IPS-18a (cell line): ENCODE measurements around the gene HGD.

Source experiments
- H3K27ac ChIP-seq: one replicate; pipeline ENCODE4 v1.5.1; 2013; ENCODE audit warnings: low read length
- H3K27me3 ChIP-seq: one replicate; pipeline ENCODE4 v1.6.1; 2013; ENCODE audit warnings: mild to moderate bottlenecking, low read length; ENCODE audit not compliant: control insufficient read depth, insufficient read depth
- H3K36me3 ChIP-seq: one replicate; pipeline ENCODE4 v1.6.1; 2013; ENCODE audit warnings: low read depth, low read length; ENCODE audit not compliant: control insufficient read depth
- H3K4me1 ChIP-seq: one replicate; pipeline ENCODE4 v1.6.1; 2013; ENCODE audit warnings: low read depth, low read length; ENCODE audit not compliant: control insufficient read depth
- H3K4me3 ChIP-seq: one replicate; pipeline ENCODE4 v1.5.1; 2013; ENCODE audit warnings: low read length
- H3K9ac ChIP-seq: one replicate; pipeline ENCODE4 v1.6.1; 2013; ENCODE audit warnings: mild to moderate bottlenecking, low read length, moderate library complexity
- H3K9me3 ChIP-seq: one replicate; pipeline ENCODE4 v1.6.1; 2013; ENCODE audit warnings: low read depth, low read length; ENCODE audit not compliant: control insufficient read depth

The HGD gene

DNA sequence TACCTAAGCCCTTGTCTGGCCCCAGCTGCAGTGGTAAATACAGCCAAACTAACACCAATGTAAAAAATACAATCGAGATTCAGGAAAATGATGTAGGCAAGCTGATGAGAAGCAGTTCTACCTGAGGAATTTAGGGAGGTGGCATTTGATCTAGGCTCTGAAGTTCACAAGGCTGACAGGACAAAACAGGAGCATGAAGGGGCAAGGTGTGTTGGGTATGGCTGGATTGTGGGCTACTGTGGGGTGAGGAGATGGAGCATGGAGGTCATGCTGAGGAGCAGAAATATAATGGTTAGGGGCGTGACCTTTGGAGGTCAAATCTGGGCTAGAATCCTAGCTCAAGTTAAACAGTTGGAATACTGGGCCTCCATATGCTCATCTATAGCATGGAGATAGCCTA lies 79.4 kb downstream of the HGD start:
- H3K27me3 ChIP-seq = no peaks in the 10 kb centered on the region
- peaks cover under 1% of the 10 kb centered on the region for H3K4me1 ChIP-seq
- H3K36me3 ChIP-seq = peaks cover 41% of the 10 kb centered on the region
- no peaks in the 10 kb centered on the region for H3K9me3 ChIP-seq
- H3K9ac ChIP-seq = no peak overlapping the region
- no peak overlapping the region for H3K4me3 ChIP-seq
- no peak overlapping the region for H3K27ac ChIP-seq

DNA sequence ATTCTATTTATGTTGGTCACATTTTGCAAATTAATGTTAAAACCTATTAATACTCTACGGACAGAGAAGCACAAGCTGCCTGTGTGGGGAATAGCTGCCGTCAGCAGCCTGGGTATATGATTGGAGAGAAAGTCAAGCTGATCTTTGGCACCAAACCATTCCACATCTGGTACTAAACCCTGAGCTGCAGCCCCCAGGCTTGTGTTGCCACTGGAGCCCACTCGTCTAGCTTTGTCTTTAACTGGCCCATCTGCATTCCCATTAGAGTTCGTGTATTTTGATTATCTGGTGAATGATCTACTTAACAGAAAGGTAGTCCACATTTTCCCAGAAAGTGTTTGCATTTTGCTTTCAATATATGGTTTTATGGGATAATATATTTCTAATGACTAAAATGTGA lies 80.5 kb downstream of the HGD start:
- Histone ChIP-seq H3K36me3 (peaks cover 44% of the 10 kb centered on the region), H3K9me3 (no peaks in the 10 kb centered on the region), H3K27ac (no peak overlapping the region), H3K4me1 (peaks cover 7% of the 10 kb centered on the region), H3K4me3 (no peak overlapping the region), H3K9ac (no peak overlapping the region), H3K27me3 (no peaks in the 10 kb centered on the region)

DNA sequence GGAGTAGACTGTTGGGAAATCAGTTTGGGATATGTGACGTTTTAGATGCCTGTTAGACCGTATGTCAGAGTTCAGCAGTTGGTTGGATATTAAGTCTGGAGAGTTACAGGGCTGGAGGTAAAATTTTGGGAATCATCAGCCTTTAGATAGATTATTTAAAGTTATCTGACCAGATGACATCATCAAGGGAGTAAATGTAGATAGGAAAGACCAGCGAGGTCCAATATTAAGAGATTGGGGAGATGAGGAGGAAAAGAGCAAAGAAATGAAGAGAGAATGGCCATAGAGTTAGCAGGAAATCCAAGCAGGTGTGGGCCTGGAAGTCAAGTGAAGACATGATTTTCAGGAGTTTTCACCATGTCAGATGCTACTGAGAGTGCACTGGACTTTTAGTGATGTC lies 82.8 kb downstream of the HGD start:
- no peak overlapping the region for H3K27ac ChIP-seq
- no peak overlapping the region for H3K4me3 ChIP-seq
- H3K9me3 ChIP-seq = no peaks in the 10 kb centered on the region
- no peaks in the 10 kb centered on the region for H3K27me3 ChIP-seq
- peaks cover 14% of the 10 kb centered on the region for H3K4me1 ChIP-seq
- H3K9ac ChIP-seq = no peak overlapping the region
- H3K36me3 ChIP-seq = peaks cover 44% of the 10 kb centered on the region

DNA sequence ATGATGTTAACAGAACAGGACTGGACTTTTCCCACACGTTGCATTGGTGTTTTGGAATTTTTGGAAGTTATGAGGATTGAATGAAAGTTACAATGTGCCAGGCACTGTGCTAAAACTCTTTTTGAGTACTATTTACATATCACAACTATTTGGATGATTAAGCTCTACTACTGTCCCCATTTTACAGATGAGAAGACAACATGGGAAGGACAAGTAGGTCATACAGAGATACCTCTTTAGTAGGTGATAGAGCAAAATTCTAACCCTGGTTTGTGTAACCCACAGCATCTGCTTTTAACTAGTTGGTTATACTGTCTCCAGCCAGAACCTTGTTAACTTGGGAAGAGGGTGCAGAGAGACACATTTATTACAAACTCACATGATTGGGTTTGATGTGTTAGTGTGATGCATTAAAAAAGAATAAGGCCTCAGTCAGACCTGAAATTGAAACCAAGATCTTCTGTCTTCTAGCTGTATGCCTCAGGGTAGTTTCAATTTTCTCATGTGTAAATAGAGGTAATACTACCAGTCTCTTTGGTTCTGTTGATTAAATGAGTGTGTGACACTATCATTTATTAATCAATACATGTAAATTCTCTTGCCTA lies 84.5 kb downstream of the HGD start:
- Histone ChIP-seq H3K9ac (peak overlapping the region; percentile 97), H3K9me3 (no peaks in the 10 kb centered on the region), H3K36me3 (peaks cover 42% of the 10 kb centered on the region), H3K27me3 (no peaks in the 10 kb centered on the region), H3K27ac (no peak overlapping the region), H3K4me3 (peak overlapping the region; percentile 99), H3K4me1 (peaks cover 14% of the 10 kb centered on the region)

DNA sequence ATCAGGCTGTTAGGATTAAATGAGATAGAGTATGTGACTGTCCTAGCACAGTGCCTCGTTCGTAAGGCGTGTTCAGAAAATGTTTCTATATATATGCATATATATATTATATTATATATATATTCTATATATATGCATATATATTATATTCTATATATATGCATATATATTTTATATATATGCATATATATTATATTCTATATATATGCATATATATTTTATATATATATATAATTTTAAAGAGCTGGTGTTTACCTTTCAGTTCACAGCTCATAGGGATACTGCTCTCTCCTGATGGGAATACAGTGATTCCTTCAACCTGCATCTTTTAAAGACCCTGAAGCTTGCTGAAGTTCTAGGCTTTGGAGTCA lies 85.2 kb downstream of the HGD start:
- H3K4me3 ChIP-seq = peak overlapping the region; percentile 99
- H3K9me3 ChIP-seq = no peaks in the 10 kb centered on the region
- peaks cover 35% of the 10 kb centered on the region for H3K36me3 ChIP-seq
- no peaks in the 10 kb centered on the region for H3K27me3 ChIP-seq
- peak overlapping the region; percentile 97 for H3K9ac ChIP-seq
- peak overlapping the region; percentile 98 for H3K27ac ChIP-seq
- H3K4me1 ChIP-seq = peaks cover 14% of the 10 kb centered on the region

DNA sequence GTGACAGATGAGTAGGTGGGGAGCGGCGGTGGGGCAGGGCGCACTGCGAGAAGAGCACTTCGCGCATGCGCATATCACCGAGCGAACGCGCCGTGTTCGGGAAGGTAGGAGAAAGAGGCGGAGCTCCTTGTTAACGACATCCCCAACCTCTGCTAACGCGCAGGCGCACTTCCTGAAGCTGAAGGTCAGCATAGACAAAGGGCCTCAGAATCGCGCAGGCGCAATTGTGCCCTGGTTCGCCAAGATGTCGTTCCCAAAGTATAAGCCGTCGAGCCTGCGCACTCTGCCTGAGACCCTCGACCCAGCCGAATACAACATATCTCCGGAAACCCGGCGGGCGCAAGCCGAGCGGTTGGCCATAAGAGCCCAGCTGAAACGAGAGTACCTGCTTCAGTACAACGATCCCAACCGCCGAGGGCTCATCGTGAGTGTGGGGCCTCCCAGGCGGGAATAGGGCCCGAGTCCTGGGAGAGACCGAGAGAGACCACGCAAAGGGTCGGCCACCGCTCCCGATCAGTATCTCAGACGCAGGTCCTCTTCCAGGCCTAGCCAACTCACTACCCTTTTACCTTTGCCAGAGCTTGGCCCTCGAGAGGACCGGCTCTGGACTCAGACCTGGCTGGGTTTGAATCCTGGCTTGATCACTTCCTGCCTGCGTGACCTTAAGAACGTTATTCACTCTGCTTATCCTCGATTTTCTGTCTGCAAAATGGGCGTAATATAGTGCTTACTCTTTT lies 85.8 kb downstream of the HGD start, which contains the start of gene NDUFB4:
Gene NDUFB4, plus strand, starts transcription at position 221 of the 737 bp plus-strand sequence. Its CDS starts 24 bp downstream, at position 245.
- Histone ChIP-seq H3K27me3 (no peaks in the 10 kb centered on the region), H3K9ac (peak within 1 kb of the TSS; percentile 97), H3K4me1 (peaks cover 14% of the 10 kb centered on the region), H3K4me3 (peak within 1 kb of the TSS; percentile 99), H3K9me3 (no peaks in the 10 kb centered on the region), H3K36me3 (peaks cover 29% of the 10 kb centered on the region), H3K27ac (peak within 1 kb of the TSS; percentile 98)

DNA sequence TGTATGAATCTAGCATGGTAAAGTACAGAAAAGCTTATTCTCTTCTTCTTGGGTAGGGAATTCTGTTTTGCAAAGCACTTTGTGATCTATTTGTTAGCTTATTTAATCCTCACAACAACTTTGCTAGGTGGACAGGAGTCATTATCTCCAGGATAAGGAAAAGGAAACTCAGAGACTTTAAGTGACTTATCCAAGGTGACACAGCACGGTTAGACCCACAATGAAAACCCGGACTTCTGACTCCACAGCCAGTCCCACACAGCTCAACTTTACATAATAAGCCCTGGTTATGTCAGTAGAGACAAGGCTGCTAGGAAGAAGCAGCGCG lies 86.3 kb downstream of the HGD start:
- H3K4me3 ChIP-seq = peak overlapping the region; percentile 99
- no peak overlapping the region for H3K9ac ChIP-seq
- H3K27ac ChIP-seq = no peak overlapping the region
- H3K27me3 ChIP-seq = no peaks in the 10 kb centered on the region
- no peaks in the 10 kb centered on the region for H3K9me3 ChIP-seq
- H3K4me1 ChIP-seq = peaks cover 14% of the 10 kb centered on the region
- peaks cover 24% of the 10 kb centered on the region for H3K36me3 ChIP-seq

DNA sequence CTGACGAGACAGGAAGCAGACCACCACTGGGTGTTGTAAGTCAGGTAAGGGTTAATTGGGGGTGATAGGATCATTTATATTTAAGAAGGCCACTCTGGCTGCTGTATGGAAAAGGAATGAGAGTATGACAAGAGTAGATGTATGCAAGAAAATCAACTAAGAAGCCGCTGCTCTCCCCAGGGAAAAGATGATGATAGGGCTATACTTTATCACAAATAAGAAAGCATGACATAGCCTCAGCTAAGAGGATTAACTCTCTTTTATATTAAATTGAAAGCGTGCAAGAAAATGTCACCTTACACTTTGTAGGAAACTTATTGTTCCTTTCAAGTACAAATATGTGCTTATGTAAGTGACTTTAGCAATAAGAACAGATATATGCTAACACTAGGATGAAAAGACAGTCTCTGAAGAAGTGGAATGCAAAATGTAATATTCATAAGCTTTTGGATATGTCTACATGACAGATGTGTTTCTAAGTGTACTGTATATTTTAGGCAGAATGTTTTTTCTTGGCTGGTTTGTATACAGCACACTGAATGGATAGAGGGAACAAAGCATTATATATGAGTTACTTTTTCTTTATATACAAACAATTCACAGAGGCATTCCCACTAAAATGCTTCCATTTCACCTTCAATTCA lies 94.6 kb downstream of the HGD start:
- no peak overlapping the region for H3K4me3 ChIP-seq
- H3K9ac ChIP-seq = no peak overlapping the region
- no peaks in the 10 kb centered on the region for H3K9me3 ChIP-seq
- no peaks in the 10 kb centered on the region for H3K27me3 ChIP-seq
- no peaks in the 10 kb centered on the region for H3K36me3 ChIP-seq
- H3K27ac ChIP-seq = no peak overlapping the region
- H3K4me1 ChIP-seq = no peaks in the 10 kb centered on the region
